Adrenal gland (tissue), 5 donors: ENCODE data around the gene KSR2.

Experiments used
- CTCF ChIP-seq, 6 experiments: fragments of 450-650 bp in 4 of 6; fragments of 200-600 bp in 2 of 6; sonication (generic) in 1 of 6; IDR thresholded peaks; 1 replicate in 5 of 6; 2 replicates in 1 of 6; pipeline versions ENCODE4 v1.5.1 to v1.8.0; 2016 to 2021; ENCODE audit warnings: antibody characterized with exemption in 6 of 6, mild to moderate bottlenecking in 2 of 6, moderate library complexity in 1 of 6
- POLR2A ChIP-seq, 2 donors: fragments of 450-650 bp; IDR thresholded peaks; one replicate each; pipeline ENCODE4 v1.6.1; 2017; ENCODE audit warnings: antibody characterized with exemption in 2 of 2, mild to moderate bottlenecking in 2 of 2, moderate library complexity in 1 of 2
- donor health status: DM: no; HTN: no; CAD: no.

- TF ChIP-seq CTCF (IDR thresholded peaks at IDR 0.05) = no peak
- TF ChIP-seq POLR2A (IDR thresholded peaks at IDR 0.05) = no peak
Measured at GRCh38 chr12:117440384-117440783, 528.4 kb downstream of the KSR2 start.
